H9 (cell line): Measurements from ENCODE around the gene CRHR1. TPM values are rescaled to one million over a fixed set of nuclear protein-coding genes. Genes with fewer than 3 reads are reported as not detected.
A peak's percentile ranks its signal among the peaks of the same experiment; 100 is the strongest.

ENCODE experiments used
- DNase-seq: peaks from one replicate; pipeline ENCODE4 v3.0.0-alpha.2; 2017
- H2AFZ ChIP-seq: one replicate; pipeline ENCODE4 v1.6.1; 2013; ENCODE audit warnings: mild to moderate bottlenecking, low read length, control low read depth, moderate library complexity
- H2AK5ac ChIP-seq: 2 replicates; pipeline ENCODE4 v1.6.1; 2013; ENCODE audit warnings: low read length, control low read depth, mixed read lengths; ENCODE audit not compliant: insufficient read length
- H2BK120ac ChIP-seq: one replicate; pipeline ENCODE4 v1.6.1; 2013; ENCODE audit warnings: low read depth, mild to moderate bottlenecking, low read length, control low read depth, inconsistent platforms; ENCODE audit not compliant: poor library complexity, severe bottlenecking
- H2BK12ac ChIP-seq: 2 replicates; pipeline ENCODE4 v1.6.1; 2013; ENCODE audit warnings: low read length, control low read depth, mixed read lengths, low read depth; ENCODE audit not compliant: insufficient read length
- H2BK15ac ChIP-seq: 2 replicates; pipeline ENCODE4 v1.6.1; 2013; ENCODE audit warnings: low read depth, low read length, control low read depth
- H2BK20ac ChIP-seq: one replicate; pipeline ENCODE4 v1.6.1; 2013; ENCODE audit warnings: low read depth, mild to moderate bottlenecking, low read length, control low read depth, inconsistent platforms; ENCODE audit not compliant: poor library complexity, severe bottlenecking
- H2BK5ac ChIP-seq: 2 replicates; pipeline ENCODE4 v1.6.1; 2013; ENCODE audit warnings: low read length, control low read depth, mixed read lengths; ENCODE audit not compliant: insufficient read length
- H3K14ac ChIP-seq: 2 replicates; pipeline ENCODE4 v1.6.1; 2013; ENCODE audit warnings: low read length, control low read depth; ENCODE audit not compliant: insufficient read depth
- H3K18ac ChIP-seq: 2 replicates; pipeline ENCODE4 v1.6.1; 2013; ENCODE audit warnings: low read depth, mild to moderate bottlenecking, mixed read lengths, low read length, control low read depth; ENCODE audit not compliant: insufficient read length
- H3K23ac ChIP-seq: 2 replicates; pipeline ENCODE4 v1.6.1; 2013; ENCODE audit warnings: low read length, control low read depth, mixed read lengths, low read depth; ENCODE audit not compliant: insufficient read length
- H3K23me2 ChIP-seq: 2 replicates; pipeline ENCODE4 v1.6.1; 2013; ENCODE audit warnings: low read depth, mild to moderate bottlenecking, mixed read lengths, low read length, control low read depth; ENCODE audit not compliant: insufficient read length, poor library complexity, severe bottlenecking
- H3K27ac ChIP-seq: 2 replicates; pipeline ENCODE4 v1.5.1; 2013; ENCODE audit warnings: low read length, control low read depth, mixed read lengths, low read depth; ENCODE audit not compliant: insufficient read length
- H3K27me3 ChIP-seq: 2 replicates; pipeline ENCODE4 v1.6.1; 2013; ENCODE audit warnings: low read length, control low read depth, inconsistent platforms; ENCODE audit not compliant: insufficient read depth
- H3K4ac ChIP-seq: 2 replicates; pipeline ENCODE4 v1.6.1; 2013; ENCODE audit warnings: low read depth, mild to moderate bottlenecking, control low read depth, inconsistent platforms, low read length, moderate library complexity
- H3K4me1 ChIP-seq: 2 replicates; pipeline ENCODE4 v1.6.1; 2013; ENCODE audit warnings: low read length, control low read depth, inconsistent platforms; ENCODE audit not compliant: insufficient read depth
- H3K4me2 ChIP-seq: 2 replicates; pipeline ENCODE4 v1.6.1; 2013; ENCODE audit warnings: low read length, control low read depth, mixed read lengths; ENCODE audit not compliant: insufficient read length, insufficient read depth
- H3K56ac ChIP-seq: 2 replicates; pipeline ENCODE4 v1.6.1; 2013; ENCODE audit warnings: low read depth, mild to moderate bottlenecking, mixed read lengths, low read length, control low read depth; ENCODE audit not compliant: insufficient read length
- H3K79me1 ChIP-seq: 2 replicates; pipeline ENCODE4 v1.6.1; 2013; ENCODE audit warnings: low read depth, mild to moderate bottlenecking, moderate library complexity, low read length, control low read depth, inconsistent platforms; ENCODE audit not compliant: insufficient read depth, poor library complexity, severe bottlenecking
- H3K79me2 ChIP-seq: 2 replicates; pipeline ENCODE4 v1.6.1; 2013; ENCODE audit warnings: low read length, control low read depth, inconsistent platforms; ENCODE audit not compliant: insufficient read depth
- H3K9ac ChIP-seq: 2 replicates; pipeline ENCODE4 v1.6.1; 2013; ENCODE audit warnings: low read length, control low read depth, mixed read lengths; ENCODE audit not compliant: insufficient read length; ENCODE audit errors: extremely low read depth
- H3K9me3 ChIP-seq: one replicate; pipeline ENCODE4 v1.6.1; 2013; ENCODE audit warnings: low read depth, low read length, inconsistent platforms; ENCODE audit not compliant: control insufficient read depth
- H3T11ph ChIP-seq: one replicate; pipeline ENCODE4 v1.6.1; 2013; ENCODE audit warnings: mild to moderate bottlenecking, low read length, control low read depth, inconsistent platforms
- H4K20me1 ChIP-seq: one replicate; pipeline ENCODE4 v1.6.1; 2013; ENCODE audit not compliant: control insufficient read depth, insufficient read length, insufficient read depth
- H4K5ac ChIP-seq: 2 replicates; pipeline ENCODE4 v1.6.1; 2013; ENCODE audit warnings: low read depth, mild to moderate bottlenecking, mixed read lengths, low read length, control low read depth; ENCODE audit not compliant: insufficient read length
- H4K8ac ChIP-seq: replicated peaks from 2 replicates; pipeline ENCODE4 v1.6.1; 2013; ENCODE audit warnings: low read length, control low read depth, mixed read lengths, low read depth; ENCODE audit not compliant: insufficient read length
- H4K91ac ChIP-seq: 2 replicates; pipeline ENCODE4 v1.6.1; 2013; ENCODE audit warnings: low read depth, mild to moderate bottlenecking, moderate library complexity, mixed read lengths, low read length, control low read depth; ENCODE audit not compliant: insufficient read length
- H3K27ac Mint-ChIP-seq, 3 experiments: 2 replicates in 2 of 3; 3 replicates in 1 of 3; pipeline ENCODE4 v1.8.0; 2020 to 2021; ENCODE audit warnings: mixed read lengths in 3 of 3, mild to moderate bottlenecking in 1 of 3, moderate library complexity in 1 of 3
- H3K27me3 Mint-ChIP-seq: 2 replicates; pipeline ENCODE4 v1.8.0; 2021; ENCODE audit warnings: low read depth, mild to moderate bottlenecking, moderate library complexity, mixed read lengths
- H3K36me3 Mint-ChIP-seq, 3 experiments: 2 replicates in 2 of 3; 3 replicates in 1 of 3; pipeline ENCODE4 v1.8.0; 2020 to 2021; ENCODE audit warnings: low read depth in 3 of 3, mixed read lengths in 3 of 3; ENCODE audit not compliant: insufficient read depth in 1 of 3
- H3K4me1 Mint-ChIP-seq, 2 experiments: 2 replicates each; pipeline ENCODE4 v1.8.0; 2020; ENCODE audit warnings: mixed read lengths in 2 of 2
- H3K4me3 Mint-ChIP-seq, 2 experiments: 2 replicates in 1 of 2; 3 replicates in 1 of 2; pipeline ENCODE4 v1.8.0; 2020 to 2021; ENCODE audit warnings: mild to moderate bottlenecking in 2 of 2, mixed read lengths in 2 of 2, moderate library complexity in 1 of 2
- H3K9me3 Mint-ChIP-seq, 2 experiments: 2 replicates in 1 of 2; 3 replicates in 1 of 2; pipeline ENCODE4 v1.8.0; 2020; ENCODE audit warnings: mild to moderate bottlenecking in 2 of 2, mixed read lengths in 2 of 2, moderate library complexity in 1 of 2
- CTCF ChIP-seq: fragments of 200-600 bp; sonication (generic); conservative IDR thresholded peaks from 3 replicates; pipeline ENCODE4 v1.8.0; 2021; ENCODE audit warnings: antibody characterized with exemption, mild to moderate bottlenecking
- WGBS: extraction: QIAGEN DNeasy Blood & Tissue Kit; methylation state at CpG from one replicate; pipeline ENCODE4 v1.1.7; 2013; ENCODE audit warnings: missing lambda C conversion rate, low lambda C conversion rate, mixed read lengths; ENCODE audit not compliant: insufficient read length; ENCODE audit errors: extremely low coverage; 5-methylcytosine and 5-hydroxymethylcytosine counted together
- total RNA-seq: library from RNA; stranded (reverse); gene quantifications from 2 replicates; pipeline ENCODE4 v1.2.1, GENCODE V29; 2021

The CRHR1 gene
- total RNA-seq, 1 experiment from 2014 or later, result 0.52 TPM

- Histone ChIP-seq H4K8ac (no peak overlapping the region), H2AK5ac (no peak overlapping the region), H3K4ac (no peak overlapping the region), H3K18ac (no peak overlapping the region), H4K91ac (no peak overlapping the region), H4K5ac (no peak overlapping the region), H2BK5ac (no peak overlapping the region), H3K27me3 (no peaks in the 10 kb centered on the region), H4K20me1 (no peaks in the 10 kb centered on the region), H3K4me2 (peak overlapping the region; percentile 18), H3K23me2 (no peaks in the 10 kb centered on the region), H3K27ac (no peak overlapping the region), H3K79me2 (no peaks in the 10 kb centered on the region), H3T11ph (no peak overlapping the region), H3K23ac (no peak overlapping the region), H2BK15ac (no peak overlapping the region), H3K79me1 (no peaks in the 10 kb centered on the region), H2BK20ac (no peak overlapping the region), H3K56ac (no peak overlapping the region), H3K9me3 (no peaks in the 10 kb centered on the region), H3K4me1 (peaks cover 6% of the 10 kb centered on the region; the same call in 1 of the 2 replicates), H2BK120ac (no peak overlapping the region), H2BK12ac (no peak overlapping the region), H2AFZ (no peak overlapping the region), H3K9ac (no peak overlapping the region), H3K14ac (no peak overlapping the region; the same call in 1 of the 2 replicates)
- WGBS, result no CpG with 5 or more reads among the region's 12 CpGs
- peaks cover 0 to 4% of the 10 kb centered on the region in 2 experiments; a peak in 1 of 5 replicates for H3K9me3 Mint-ChIP-seq
- H3K4me3 Mint-ChIP-seq, result peak overlapping the region; percentile 40 to 72
- DNase-seq, result peak; percentile 53
- peaks cover 43% of the 10 kb centered on the region for H3K27me3 Mint-ChIP-seq
- peak overlapping the region in 2 of 3 experiments; percentile 17 to 64; a peak in 5 of 7 replicates for H3K27ac Mint-ChIP-seq
- H3K36me3 Mint-ChIP-seq, result peaks cover 0 to 2% (median 0%) of the 10 kb centered on the region in 3 experiments; a peak in 3 of 7 replicates
- H3K4me1 Mint-ChIP-seq, result peaks cover 28 to 55% of the 10 kb centered on the region in 2 experiments
- TF ChIP-seq CTCF, result no peak
Observed at GRCh38 chr17:45771271-45771959, 12.7 kb upstream of the CRHR1 start.
